Measurements from ENCODE around the gene SPRYD4. TPM values are rescaled to one million over a fixed set of nuclear protein-coding genes. Genes with fewer than 3 reads are reported as not detected.

The SPRYD4 gene
- total and polyA plus RNA-seq, 4 donors = 1.7 to 5.1 (median 3.3) TPM

DNA sequence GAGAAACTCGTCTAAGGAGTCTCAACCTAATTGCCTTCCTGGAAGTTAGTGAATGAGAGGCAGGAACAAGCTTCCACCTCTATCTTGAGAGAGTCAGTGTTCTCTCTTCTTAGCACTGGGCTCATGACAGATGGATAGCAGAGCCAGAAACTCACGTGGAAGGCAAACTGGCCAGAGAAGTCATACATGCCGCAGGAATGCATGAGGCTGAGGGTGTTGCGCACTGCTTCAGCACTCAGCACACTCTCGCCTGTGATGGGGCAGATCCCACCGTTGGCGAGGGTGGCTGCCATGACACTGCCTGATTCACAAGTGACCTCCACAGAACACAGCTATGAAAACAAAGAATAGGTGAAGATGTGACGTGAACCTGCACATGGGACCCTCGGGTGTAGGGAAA is 6.0 kb downstream of the SPRYD4 start:
- H3K4me1 ChIP-seq (ENCODE audit: control insufficient read depth, insufficient read depth, low read length) = peaks cover 2% of the 10 kb centered on the region
- no peak overlapping the region for H3K27ac ChIP-seq (ENCODE audit: low read depth, low read length)
- no peaks in the 10 kb centered on the region for H3K27me3 ChIP-seq (ENCODE audit: control insufficient read depth, insufficient read depth, low read length)
- DNase-seq (ENCODE audit: low read depth in 4 of 6, low spot score in 6 of 6) = no peak
- peaks cover 35% of the 10 kb centered on the region for H3K36me3 ChIP-seq (ENCODE audit: control insufficient read depth, insufficient read depth, low read length)
- no peaks in the 10 kb centered on the region for H3K9me3 ChIP-seq (ENCODE audit: control insufficient read depth, insufficient read depth, low read length)
- no peak overlapping the region for H3K4me3 ChIP-seq (ENCODE audit: low read depth, low read length)
- WGBS (ENCODE audit: insufficient coverage) = 93% methylated on average over 8 of the region's 9 CpGs

DNA sequence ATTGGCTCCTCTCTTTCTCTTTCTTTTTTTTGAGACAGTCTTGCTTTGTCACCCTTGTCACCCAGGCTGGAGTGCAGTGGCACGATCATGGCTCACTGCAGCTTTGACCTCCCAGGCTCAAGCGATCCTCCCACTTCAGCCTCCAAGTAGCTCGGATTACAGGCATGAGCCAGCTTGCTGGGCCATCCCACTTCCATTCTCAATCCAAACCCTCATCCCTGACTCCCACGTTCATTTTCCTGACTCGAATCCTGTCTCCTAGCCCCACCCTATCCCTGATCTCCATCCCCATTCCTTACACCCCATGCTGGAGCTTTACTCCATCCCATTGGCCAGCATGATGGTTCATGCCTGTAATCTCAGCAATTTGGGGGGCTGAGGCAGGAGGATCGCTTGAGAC is 7.8 kb downstream of the SPRYD4 start:
- no peaks in the 10 kb centered on the region for H3K4me1 ChIP-seq (ENCODE audit: control insufficient read depth, insufficient read depth, low read length)
- H3K9me3 ChIP-seq (ENCODE audit: control insufficient read depth, insufficient read depth, low read length) = no peaks in the 10 kb centered on the region
- WGBS (ENCODE audit: insufficient coverage) = 95% methylated on average over 5 of the region's 6 CpGs
- no peak overlapping the region for H3K27ac ChIP-seq (ENCODE audit: low read depth, low read length)
- no peak for DNase-seq (ENCODE audit: low read depth in 4 of 6, low spot score in 6 of 6)
- no peak overlapping the region for H3K4me3 ChIP-seq (ENCODE audit: low read depth, low read length)
- H3K36me3 ChIP-seq (ENCODE audit: control insufficient read depth, insufficient read depth, low read length) = peaks cover 35% of the 10 kb centered on the region
- no peaks in the 10 kb centered on the region for H3K27me3 ChIP-seq (ENCODE audit: control insufficient read depth, insufficient read depth, low read length)

GRCh38 chr12:56476972-56477432 is 8.6 kb downstream of the SPRYD4 start:
- 100% methylated on average over 1 of the region's 1 CpG for WGBS (ENCODE audit: insufficient coverage)
- no peaks in the 10 kb centered on the region for H3K4me1 ChIP-seq (ENCODE audit: control insufficient read depth, insufficient read depth, low read length)

GRCh38 chr12:56477521-56478225 is 9.3 kb downstream of the SPRYD4 start:
- DNase-seq (ENCODE audit: low read depth in 4 of 6, low spot score in 6 of 6) = no peak
- WGBS (ENCODE audit: insufficient coverage) = 86% methylated on average over 6 of the region's 6 CpGs
- Histone ChIP-seq H3K4me1 (ENCODE audit: control insufficient read depth, insufficient read depth, low read length) (no peaks in the 10 kb centered on the region), H3K27me3 (ENCODE audit: control insufficient read depth, insufficient read depth, low read length) (no peaks in the 10 kb centered on the region), H3K4me3 (ENCODE audit: low read depth, low read length) (no peak overlapping the region), H3K9me3 (ENCODE audit: control insufficient read depth, insufficient read depth, low read length) (no peaks in the 10 kb centered on the region), H3K36me3 (ENCODE audit: control insufficient read depth, insufficient read depth, low read length) (peaks cover 33% of the 10 kb centered on the region), H3K27ac (ENCODE audit: low read depth, low read length) (no peak overlapping the region)

More at GRCh38 chr12:56476972-56477432, 8.6 kb downstream of the SPRYD4 start:
- no peaks in the 10 kb centered on the region for H3K9me3 ChIP-seq (ENCODE audit: control insufficient read depth, insufficient read depth, low read length)
- no peaks in the 10 kb centered on the region for H3K27me3 ChIP-seq (ENCODE audit: control insufficient read depth, insufficient read depth, low read length)
- peaks cover 34% of the 10 kb centered on the region for H3K36me3 ChIP-seq (ENCODE audit: control insufficient read depth, insufficient read depth, low read length)
- no peak overlapping the region for H3K27ac ChIP-seq (ENCODE audit: low read depth, low read length)
- H3K4me3 ChIP-seq (ENCODE audit: low read depth, low read length) = no peak overlapping the region
- no peak for DNase-seq (ENCODE audit: low read depth in 4 of 6, low spot score in 6 of 6)

DNA sequence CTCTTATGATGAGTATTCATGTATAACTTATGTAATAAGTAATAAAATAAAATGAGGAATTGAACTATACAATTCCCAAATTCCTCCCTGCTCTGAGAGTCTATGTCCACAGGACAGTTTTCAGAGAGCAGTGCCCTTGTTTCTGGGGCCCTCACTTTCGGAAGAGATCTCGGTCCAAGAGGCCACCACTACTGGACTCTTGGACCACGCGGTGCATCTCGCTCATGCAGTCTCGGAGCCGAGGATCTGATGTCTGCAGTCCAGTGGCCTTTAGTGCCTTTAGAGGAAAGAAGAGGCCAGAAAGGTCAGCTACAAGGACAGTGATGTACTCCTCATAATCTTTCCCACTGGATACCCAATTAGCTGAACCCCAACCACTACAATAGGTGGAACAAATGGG is 11.2 kb downstream of the SPRYD4 start:
- no peak for DNase-seq (ENCODE audit: low read depth in 4 of 6, low spot score in 6 of 6)
- H3K27me3 ChIP-seq (ENCODE audit: control insufficient read depth, insufficient read depth, low read length) = no peaks in the 10 kb centered on the region
- no peaks in the 10 kb centered on the region for H3K9me3 ChIP-seq (ENCODE audit: control insufficient read depth, insufficient read depth, low read length)
- no peaks in the 10 kb centered on the region for H3K4me1 ChIP-seq (ENCODE audit: control insufficient read depth, insufficient read depth, low read length)
- no peak overlapping the region for H3K27ac ChIP-seq (ENCODE audit: low read depth, low read length)
- peaks cover 26% of the 10 kb centered on the region for H3K36me3 ChIP-seq (ENCODE audit: control insufficient read depth, insufficient read depth, low read length)
- no peak overlapping the region for H3K4me3 ChIP-seq (ENCODE audit: low read depth, low read length)
- 94% methylated on average over 4 of the region's 7 CpGs for WGBS (ENCODE audit: insufficient coverage)

DNA sequence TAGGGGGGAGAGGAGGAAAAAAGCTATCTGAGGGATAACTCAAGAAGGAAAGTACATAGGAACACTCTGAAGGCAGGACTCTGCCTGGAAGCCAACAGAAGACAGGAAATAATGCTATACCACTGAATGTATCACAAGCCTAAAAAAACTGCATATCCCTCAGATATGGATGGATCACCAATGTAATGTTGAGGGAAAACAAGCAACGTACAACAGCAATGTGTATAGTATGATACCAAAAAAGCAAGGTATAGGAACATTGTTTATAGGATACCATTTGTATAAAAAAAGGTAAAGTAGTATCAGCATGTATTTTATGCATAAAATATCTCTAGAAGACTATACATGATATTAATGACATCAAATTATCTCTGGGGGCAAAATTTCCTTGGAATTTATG is 16.2 kb downstream of the SPRYD4 start:
- Histone ChIP-seq H3K27ac (ENCODE audit: low read depth, low read length) (no peak overlapping the region), H3K9me3 (ENCODE audit: control insufficient read depth, insufficient read depth, low read length) (no peaks in the 10 kb centered on the region), H3K4me3 (ENCODE audit: low read depth, low read length) (no peak overlapping the region), H3K27me3 (ENCODE audit: control insufficient read depth, insufficient read depth, low read length) (peaks cover 23% of the 10 kb centered on the region), H3K4me1 (ENCODE audit: control insufficient read depth, insufficient read depth, low read length) (peaks cover 18% of the 10 kb centered on the region), H3K36me3 (ENCODE audit: control insufficient read depth, insufficient read depth, low read length) (peaks cover 2% of the 10 kb centered on the region)
- WGBS (ENCODE audit: insufficient coverage) = no CpG with 5 or more reads among the region's 1 CpG
- DNase-seq (ENCODE audit: low read depth in 4 of 6, low spot score in 6 of 6) = no peak

GRCh38 chr12:56486694-56487093 is 18.3 kb downstream of the SPRYD4 start:
- 71% methylated on average over 7 of the region's 12 CpGs for WGBS (ENCODE audit: insufficient coverage)
- H3K9me3 ChIP-seq (ENCODE audit: control insufficient read depth, insufficient read depth, low read length) = no peaks in the 10 kb centered on the region
- H3K36me3 ChIP-seq (ENCODE audit: control insufficient read depth, insufficient read depth, low read length) = no peaks in the 10 kb centered on the region
- DNase-seq (ENCODE audit: low read depth in 4 of 6, low spot score in 6 of 6) = no peak
- no peak overlapping the region for H3K27ac ChIP-seq (ENCODE audit: low read depth, low read length)
- H3K4me1 ChIP-seq (ENCODE audit: control insufficient read depth, insufficient read depth, low read length) = peaks cover 18% of the 10 kb centered on the region
- peaks cover 23% of the 10 kb centered on the region for H3K27me3 ChIP-seq (ENCODE audit: control insufficient read depth, insufficient read depth, low read length)
- H3K4me3 ChIP-seq (ENCODE audit: low read depth, low read length) = no peak overlapping the region

DNA sequence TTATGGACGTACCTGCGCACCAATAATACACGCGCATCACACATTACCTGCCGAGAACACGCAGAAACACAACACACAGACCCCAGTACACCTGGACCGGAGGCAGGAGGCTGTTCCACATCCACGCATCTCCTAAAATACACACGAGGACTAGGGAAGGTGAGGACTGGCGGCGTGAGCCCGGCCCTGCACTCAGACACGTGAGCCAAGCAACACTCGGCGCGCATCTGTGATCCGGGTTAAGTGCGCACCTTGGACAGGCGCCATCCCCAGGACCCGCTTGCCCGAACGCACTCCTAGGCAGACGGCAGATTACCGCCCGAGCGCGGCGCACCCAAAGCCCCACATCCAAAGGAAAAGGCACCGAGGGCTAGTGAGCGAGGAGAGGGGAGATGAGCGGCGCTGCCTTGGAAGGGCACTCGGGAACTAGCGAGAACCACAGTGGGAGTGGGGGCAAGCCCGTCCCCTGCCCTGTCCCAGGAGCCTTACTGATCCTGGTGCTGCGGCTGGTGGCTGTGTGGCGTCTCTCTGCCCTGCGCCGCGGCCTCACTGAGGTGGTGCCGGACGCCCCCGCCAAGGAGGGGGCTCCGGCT is 19.2 kb downstream of the SPRYD4 start:
- DNase-seq (ENCODE audit: low read depth in 4 of 6, low spot score in 6 of 6) = peak in 4 of 6 donors; percentile 13 to 79 (median 42)
- peaks cover 18% of the 10 kb centered on the region for H3K4me1 ChIP-seq (ENCODE audit: control insufficient read depth, insufficient read depth, low read length)
- peaks cover 23% of the 10 kb centered on the region for H3K27me3 ChIP-seq (ENCODE audit: control insufficient read depth, insufficient read depth, low read length)
- 5% methylated on average over 44 of the region's 44 CpGs for WGBS (ENCODE audit: insufficient coverage)
- H3K27ac ChIP-seq (ENCODE audit: low read depth, low read length) = peak overlapping the region; percentile 25
- no peaks in the 10 kb centered on the region for H3K36me3 ChIP-seq (ENCODE audit: control insufficient read depth, insufficient read depth, low read length)
- H3K9me3 ChIP-seq (ENCODE audit: control insufficient read depth, insufficient read depth, low read length) = no peaks in the 10 kb centered on the region
- H3K4me3 ChIP-seq (ENCODE audit: low read depth, low read length) = peak overlapping the region; percentile 53

GRCh38 chr12:56488041-56488955 is 19.9 kb downstream of the SPRYD4 start, which contains the start of gene GLS2:
Gene GLS2 (minus strand): TSS chr12:56488161. CDS start chr12:56488118, 43 bp downstream.
- Histone ChIP-seq H3K36me3 (ENCODE audit: control insufficient read depth, insufficient read depth, low read length) (no peaks in the 10 kb centered on the region), H3K4me1 (ENCODE audit: control insufficient read depth, insufficient read depth, low read length) (peaks cover 18% of the 10 kb centered on the region), H3K27me3 (ENCODE audit: control insufficient read depth, insufficient read depth, low read length) (peaks cover 23% of the 10 kb centered on the region), H3K4me3 (ENCODE audit: low read depth, low read length) (peak within 1 kb of the TSS; percentile 53), H3K27ac (ENCODE audit: low read depth, low read length) (peak within 1 kb of the TSS; percentile 25), H3K9me3 (ENCODE audit: control insufficient read depth, insufficient read depth, low read length) (no peaks in the 10 kb centered on the region)
- DNase-seq (ENCODE audit: low read depth in 4 of 6, low spot score in 6 of 6) = peak in 5 of 6 donors; percentile 58 to 98 (median 83)
- 12% methylated on average over 59 of the region's 59 CpGs for WGBS (ENCODE audit: insufficient coverage)
